Retinal pigment epithelial cell (primary cell): ENCODE results near the gene RCC1.

Experiments
- DNase-seq: peaks from one replicate; pipeline ENCODE4 v3.0.0-alpha.2; 2010; ENCODE audit warnings: low read depth
- H3K4me3 ChIP-seq: 2 replicates; pipeline ENCODE4 v1.5.1; 2011; ENCODE audit warnings: mild to moderate bottlenecking, low read length, control low read depth, moderate library complexity
- TF ChIP-seq, protein P1 (sequence below): conservative IDR thresholded peaks from 2 replicates; pipeline ENCODE4 v1.5.1; 2011; ENCODE audit warnings: low read depth, low read length, control low read depth, inconsistent platforms

Gene RCC1

GRCh38 chr1:28506907-28507246 is 1.0 kb downstream of the RCC1 start:
- DNase-seq = no peak
- TF ChIP-seq, protein P1, sequence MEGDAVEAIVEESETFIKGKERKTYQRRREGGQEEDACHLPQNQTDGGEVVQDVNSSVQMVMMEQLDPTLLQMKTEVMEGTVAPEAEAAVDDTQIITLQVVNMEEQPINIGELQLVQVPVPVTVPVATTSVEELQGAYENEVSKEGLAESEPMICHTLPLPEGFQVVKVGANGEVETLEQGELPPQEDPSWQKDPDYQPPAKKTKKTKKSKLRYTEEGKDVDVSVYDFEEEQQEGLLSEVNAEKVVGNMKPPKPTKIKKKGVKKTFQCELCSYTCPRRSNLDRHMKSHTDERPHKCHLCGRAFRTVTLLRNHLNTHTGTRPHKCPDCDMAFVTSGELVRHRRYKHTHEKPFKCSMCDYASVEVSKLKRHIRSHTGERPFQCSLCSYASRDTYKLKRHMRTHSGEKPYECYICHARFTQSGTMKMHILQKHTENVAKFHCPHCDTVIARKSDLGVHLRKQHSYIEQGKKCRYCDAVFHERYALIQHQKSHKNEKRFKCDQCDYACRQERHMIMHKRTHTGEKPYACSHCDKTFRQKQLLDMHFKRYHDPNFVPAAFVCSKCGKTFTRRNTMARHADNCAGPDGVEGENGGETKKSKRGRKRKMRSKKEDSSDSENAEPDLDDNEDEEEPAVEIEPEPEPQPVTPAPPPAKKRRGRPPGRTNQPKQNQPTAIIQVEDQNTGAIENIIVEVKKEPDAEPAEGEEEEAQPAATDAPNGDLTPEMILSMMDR = no peak
- peak overlapping the region; percentile 81 for H3K4me3 ChIP-seq

- no peak for DNase-seq
- peak overlapping the region; percentile 81 for H3K4me3 ChIP-seq
- TF ChIP-seq, protein P1 = no peak
Observed at GRCh38 chr1:28507247-28507645, 1.4 kb downstream of the RCC1 start.

DNA sequence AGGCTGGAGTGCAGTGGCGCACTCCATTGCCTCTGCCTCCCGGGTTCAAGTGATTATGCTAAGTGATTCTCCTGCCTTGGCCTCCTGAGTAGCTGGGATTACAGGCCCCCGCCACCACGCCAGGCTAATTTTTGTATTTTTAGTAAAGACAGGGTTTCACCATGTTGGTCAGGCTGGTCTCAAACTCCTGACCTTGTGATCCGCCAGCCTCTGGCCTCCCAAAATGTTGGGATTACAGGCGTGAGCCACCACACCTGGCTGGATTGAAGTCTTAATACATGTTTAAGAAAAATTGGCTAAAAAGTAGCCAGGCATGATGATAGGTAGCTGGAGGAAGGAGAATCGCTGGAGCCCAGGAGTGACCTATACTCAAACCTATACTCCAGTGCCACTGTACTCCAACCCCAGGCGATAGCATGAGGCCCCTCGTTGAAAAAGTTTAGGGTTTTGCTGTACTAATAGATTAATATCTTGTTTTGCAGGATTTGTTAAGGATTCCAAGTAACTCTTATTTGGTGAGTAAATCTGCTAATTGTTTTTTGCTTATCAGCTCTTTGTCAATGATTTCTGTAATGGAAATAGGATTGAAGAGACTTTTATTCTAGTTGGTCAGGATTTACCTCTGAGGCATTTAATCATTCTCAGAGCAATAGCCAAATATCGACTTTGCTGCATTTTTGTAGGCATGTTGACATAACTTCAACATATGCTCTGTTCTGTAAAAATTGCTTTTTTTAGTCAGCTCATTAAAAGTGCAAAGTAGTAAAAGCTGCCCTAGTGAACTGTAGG is 2.0 kb downstream of the RCC1 start:
- no peak for DNase-seq
- H3K4me3 ChIP-seq = peak overlapping the region; percentile 81
- TF ChIP-seq, protein P1 = no peak

DNA sequence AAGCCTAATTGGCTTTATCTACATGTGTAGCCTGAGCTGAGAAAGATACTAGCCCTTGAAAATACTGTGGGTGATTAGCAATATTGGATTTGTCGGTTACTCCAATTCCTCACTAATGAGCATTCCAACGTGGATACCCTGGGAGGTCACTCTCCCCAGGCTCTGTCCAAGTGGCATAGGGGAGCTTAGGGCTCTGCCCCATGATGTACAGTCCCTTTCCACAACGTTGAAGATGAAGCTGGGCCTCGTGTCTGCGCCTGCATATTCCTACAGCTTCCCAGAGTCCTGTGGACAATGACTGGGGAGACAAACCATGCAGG is 2.6 kb downstream of the RCC1 start:
- DNase-seq = peak; percentile 72
- H3K4me3 ChIP-seq = peak overlapping the region; percentile 81
- TF ChIP-seq, protein P1 = no peak

DNA sequence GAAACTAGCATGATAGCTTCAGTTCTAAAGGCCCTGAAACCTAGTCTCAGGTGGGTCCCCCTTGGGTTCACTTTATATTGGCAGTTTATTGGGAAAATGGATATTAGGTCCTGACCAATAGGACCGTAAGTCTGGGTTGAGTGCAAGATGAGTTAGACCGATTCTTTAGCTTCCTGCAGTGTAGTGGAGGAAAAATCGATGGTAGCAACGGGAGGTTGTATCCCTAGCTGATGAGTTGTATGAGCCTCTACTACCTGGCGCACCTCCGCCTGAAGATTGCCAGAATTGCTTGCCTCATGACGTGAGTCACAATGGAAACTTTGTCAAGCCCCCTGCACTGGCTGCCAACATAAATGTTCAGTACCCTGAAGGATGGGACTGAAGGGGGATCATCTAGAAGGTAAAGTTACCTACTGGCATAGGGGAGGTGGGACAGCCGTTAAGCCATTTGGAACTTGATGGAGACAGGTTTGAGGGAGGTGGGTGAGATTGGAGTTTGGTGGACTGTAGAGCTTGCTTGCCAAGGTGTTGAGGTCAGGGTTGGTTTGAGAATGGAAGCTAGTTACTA is 3.9 kb downstream of the RCC1 start:
- TF ChIP-seq, protein P1 = no peak
- no peak for DNase-seq
- H3K4me3 ChIP-seq = peak overlapping the region; percentile 81

DNA sequence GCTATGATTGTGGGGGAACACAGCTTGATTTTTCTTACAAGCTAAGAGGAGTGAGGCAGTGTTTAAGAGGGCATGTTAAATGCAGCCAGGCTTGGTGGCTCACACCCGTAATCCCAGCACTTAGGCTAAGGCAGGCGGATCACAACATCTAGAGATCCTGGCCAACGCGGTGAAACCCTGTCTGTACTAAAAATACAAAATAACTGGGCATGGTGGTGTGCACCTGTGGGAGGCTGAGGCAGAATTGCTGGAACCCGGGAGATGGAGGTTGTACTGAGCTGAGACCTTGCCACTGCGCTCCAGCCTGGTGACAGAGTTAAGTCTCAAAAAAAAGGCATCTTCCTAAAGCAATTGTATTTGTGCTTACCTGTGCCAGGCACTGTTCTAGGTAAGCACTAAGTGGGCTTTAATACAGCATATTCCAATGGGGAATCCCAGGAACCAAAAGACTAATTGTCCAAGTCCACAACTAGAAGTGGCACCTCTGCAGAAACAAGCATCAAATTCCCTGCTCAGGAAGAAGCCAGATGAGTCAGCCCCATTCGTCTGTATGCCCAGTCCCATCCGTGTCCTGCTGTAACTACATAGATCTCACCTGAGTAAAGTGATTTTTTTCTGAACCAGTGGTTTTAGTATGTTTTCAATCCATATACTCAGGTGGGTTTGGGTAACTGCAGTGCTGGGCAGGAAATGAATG is 4.6 kb downstream of the RCC1 start:
- TF ChIP-seq, protein P1 = no peak
- no peak for DNase-seq
- H3K4me3 ChIP-seq = peak overlapping the region; percentile 81

- DNase-seq = no peak
- TF ChIP-seq, protein P1 = no peak
- peak overlapping the region; percentile 81 for H3K4me3 ChIP-seq
Observed at GRCh38 chr1:28510970-28511440, 5.2 kb downstream of the RCC1 start.
